ENCODE data around the gene SLC43A1.

The SLC43A1 gene

GRCh38 chr11:57440744-57441414, 74.6 kb downstream of the SLC43A1 start:
- FAIRE-seq: no peak
- no peak for DNase-seq (ENCODE audit: insufficient read length, low spot score)
- TF ChIP-seq POLR2A (IDR thresholded peaks at IDR 0.05; ENCODE audit: low read depth, low read length): no peak

GRCh38 chr11:57439786-57440185, 75.7 kb downstream of the SLC43A1 start:
- FAIRE-seq: no peak
- DNase-seq (ENCODE audit: insufficient read length, low spot score): no peak
- no peak for TF ChIP-seq POLR2A (IDR thresholded peaks at IDR 0.05; ENCODE audit: low read depth, low read length)

- TF ChIP-seq POLR2A (IDR thresholded peaks at IDR 0.05; ENCODE audit: low read depth, low read length): no peak
- DNase-seq (ENCODE audit: insufficient read length, low spot score) (no peak), FAIRE-seq (no peak)
These were observed 76.9 kb downstream of the SLC43A1 start for GRCh38 chr11:57438345-57439285.

GRCh38 chr11:57436031-57436430, 79.5 kb downstream of the SLC43A1 start:
- TF ChIP-seq POLR2A (IDR thresholded peaks at IDR 0.05; ENCODE audit: low read depth, low read length): no peak
- DNase-seq (ENCODE audit: insufficient read length, low spot score) (no peak), FAIRE-seq (no peak)

- FAIRE-seq (no peak), DNase-seq (ENCODE audit: insufficient read length, low spot score) (no peak)
- no peak for TF ChIP-seq POLR2A (IDR thresholded peaks at IDR 0.05; ENCODE audit: low read depth, low read length)
These were observed 80.6 kb downstream of the SLC43A1 start for GRCh38 chr11:57434640-57435546.
